Stimulated activated CD8-positive, alpha-beta memory T cell treated with anti-CD3 and anti-CD28 coated beads, Interleukin-4, amount 100 ng/mL, for 24 hours (primary cell): ENCODE results near the gene IQGAP2.
"Not testable (repeated sequence)": the region's sequence is repeated elsewhere in the genome, so short reads cannot be mapped to it uniquely, and the experiment has no call there.

Experiments
- DNase-seq: peaks from one replicate; pipeline ENCODE4 v3.0.0-alpha.2; 2020; ENCODE audit warnings: low read depth

IQGAP2 gene

GRCh38 chr5:76657683-76658311 is 254.7 kb downstream of the IQGAP2 start:
- DNase-seq, result no peak

GRCh38 chr5:76660360-76660759 is 257.3 kb downstream of the IQGAP2 start:
- DNase-seq, result no peak

GRCh38 chr5:76662521-76662920 is 259.4 kb downstream of the IQGAP2 start:
- no peak for DNase-seq

- DNase-seq, result no peak
Measured at GRCh38 chr5:76663573-76663972, 260.5 kb downstream of the IQGAP2 start.

GRCh38 chr5:76664079-76664478 is 261.0 kb downstream of the IQGAP2 start:
- no peak for DNase-seq

GRCh38 chr5:76667495-76667894 is 264.4 kb downstream of the IQGAP2 start:
- DNase-seq, result no peak

GRCh38 chr5:76669245-76669644 is 266.2 kb downstream of the IQGAP2 start:
- DNase-seq, result no peak

GRCh38 chr5:76670508-76670907 is 267.4 kb downstream of the IQGAP2 start:
- no peak for DNase-seq

- no peak for DNase-seq
Measured at GRCh38 chr5:76672242-76672641, 269.2 kb downstream of the IQGAP2 start.

GRCh38 chr5:76673125-76673524 is 270.0 kb downstream of the IQGAP2 start:
- no peak for DNase-seq

- DNase-seq, result no peak
Measured at GRCh38 chr5:76674330-76675066, 271.4 kb downstream of the IQGAP2 start.

GRCh38 chr5:76675364-76675763 is 272.3 kb downstream of the IQGAP2 start:
- DNase-seq, result no peak

- no peak for DNase-seq
Measured at GRCh38 chr5:76677849-76678472, 274.9 kb downstream of the IQGAP2 start.

GRCh38 chr5:76679231-76679630 is 276.1 kb downstream of the IQGAP2 start:
- no peak for DNase-seq

GRCh38 chr5:76680826-76681225 is 277.7 kb downstream of the IQGAP2 start:
- DNase-seq, result not testable (repeated sequence)

- DNase-seq, result no peak
Measured at GRCh38 chr5:76681287-76681686, 278.2 kb downstream of the IQGAP2 start.

GRCh38 chr5:76682387-76682786 is 279.3 kb downstream of the IQGAP2 start:
- DNase-seq, result no peak

GRCh38 chr5:76683816-76684731 is 281.0 kb downstream of the IQGAP2 start:
- no peak for DNase-seq

- DNase-seq, result no peak
Measured at GRCh38 chr5:76684756-76685519, 281.9 kb downstream of the IQGAP2 start.

GRCh38 chr5:76685704-76686103 is 282.6 kb downstream of the IQGAP2 start:
- no peak for DNase-seq

- no peak for DNase-seq
Measured at GRCh38 chr5:76688212-76688611, 285.1 kb downstream of the IQGAP2 start.
